ENCODE measurements around the gene GAS5. TPM values are rescaled to one million over a fixed set of nuclear protein-coding genes. Genes with fewer than 3 reads are reported as not detected.
"Not testable (repeated sequence)": the region's sequence is repeated elsewhere in the genome, so short reads cannot be mapped to it uniquely, and the experiment has no call there.

GAS5 gene
- total RNA-seq, 1 donor: 453 TPM

GRCh38 chr1:173860065-173860464 is 7.7 kb downstream of the GAS5 start:
- no peak for DNase-seq (ENCODE audit: low read depth)
- no peak overlapping the region for H3K4me3 ChIP-seq (ENCODE audit: low read depth, low read length)
- no peak for TF ChIP-seq CTCF (IDR thresholded peaks at IDR 0.05; ENCODE audit: insufficient read depth, low read length)

GRCh38 chr1:173859547-173859946 is 8.2 kb downstream of the GAS5 start:
- not testable (repeated sequence) for DNase-seq (ENCODE audit: low read depth); H3K4me3 ChIP-seq (ENCODE audit: low read depth, low read length)

- DNase-seq (ENCODE audit: low read depth): no peak
- no peak for TF ChIP-seq CTCF (IDR thresholded peaks at IDR 0.05; ENCODE audit: insufficient read depth, low read length)
Observed at GRCh38 chr1:173857363-173857917, 10.3 kb downstream of the GAS5 start.

GRCh38 chr1:173856903-173857302 is 10.9 kb downstream of the GAS5 start:
- no peak for DNase-seq (ENCODE audit: low read depth)
- no peak for TF ChIP-seq CTCF (IDR thresholded peaks at IDR 0.05; ENCODE audit: insufficient read depth, low read length)

More at GRCh38 chr1:173857363-173857917, 10.3 kb downstream of the GAS5 start:
- no peak overlapping the region for H3K4me3 ChIP-seq (ENCODE audit: low read depth, low read length)

GRCh38 chr1:173856014-173856413 is 11.8 kb downstream of the GAS5 start:
- TF ChIP-seq CTCF (IDR thresholded peaks at IDR 0.05; ENCODE audit: insufficient read depth, low read length): no peak
- no peak overlapping the region for H3K4me3 ChIP-seq (ENCODE audit: low read depth, low read length)
- DNase-seq (ENCODE audit: low read depth): no peak

More at GRCh38 chr1:173856903-173857302, 10.9 kb downstream of the GAS5 start:
- no peak overlapping the region for H3K4me3 ChIP-seq (ENCODE audit: low read depth, low read length)

GRCh38 chr1:173853074-173853473 is 14.7 kb downstream of the GAS5 start:
- peak; percentile 45 for DNase-seq (ENCODE audit: low read depth)
- H3K4me3 ChIP-seq (ENCODE audit: low read depth, low read length): no peak overlapping the region
- TF ChIP-seq CTCF (IDR thresholded peaks at IDR 0.05; ENCODE audit: insufficient read depth, low read length): no peak

- H3K4me3 ChIP-seq (ENCODE audit: low read depth, low read length): no peak overlapping the region
- TF ChIP-seq CTCF (IDR thresholded peaks at IDR 0.05; ENCODE audit: insufficient read depth, low read length): no peak
- DNase-seq (ENCODE audit: low read depth): no peak
Observed at GRCh38 chr1:173852105-173852504, 15.7 kb downstream of the GAS5 start.
